LNCaP clone FGC (cell line): ENCODE results near the gene VPS39.

Source experiments
- DNase-seq: peaks from one replicate; pipeline ENCODE4 v3.0.0-alpha.2; 2011; ENCODE audit warnings: low read depth
- H3K4me3 ChIP-seq: 2 replicates; pipeline ENCODE4 v1.5.1; 2011; ENCODE audit warnings: mild to moderate bottlenecking, low read depth, low read length, control low read depth
- TF ChIP-seq, protein P1 (sequence below): IDR thresholded peaks from 2 replicates; pipeline ENCODE4 v1.5.1; 2012; ENCODE audit warnings: mild to moderate bottlenecking; ENCODE audit not compliant: control insufficient read depth, insufficient read depth; ENCODE audit errors: extremely low read depth

VPS39 gene

DNA sequence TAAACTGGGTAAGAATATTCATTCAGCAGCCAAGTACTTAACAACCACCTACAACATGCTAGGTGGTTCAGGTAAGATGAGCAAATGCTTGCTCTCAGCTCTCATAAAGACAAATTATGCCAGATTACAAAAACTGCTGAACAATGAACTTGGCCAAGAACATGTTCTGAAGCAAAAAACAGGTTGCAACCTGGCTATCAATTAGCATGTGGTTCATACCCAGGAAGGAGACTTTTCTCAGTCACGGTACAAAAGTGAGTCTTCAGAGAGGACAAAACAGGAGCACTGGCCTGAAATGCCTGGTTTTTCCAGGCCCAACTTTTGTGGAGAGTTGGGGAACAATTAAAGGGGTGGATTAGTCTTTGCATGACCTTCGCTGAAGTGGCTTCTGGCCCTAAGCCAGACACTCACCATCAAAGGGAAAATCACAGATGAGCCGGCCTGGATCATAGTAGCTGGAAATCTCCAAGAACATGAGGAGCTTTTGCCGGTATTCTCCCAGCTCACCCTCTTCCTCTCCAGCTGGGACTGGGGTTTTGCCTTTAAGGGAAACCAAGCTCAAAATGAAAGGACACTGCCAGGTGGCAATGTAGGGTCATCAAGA lies 44.1 kb downstream of the VPS39 start:
- no peak overlapping the region for H3K4me3 ChIP-seq
- TF ChIP-seq, protein P1, sequence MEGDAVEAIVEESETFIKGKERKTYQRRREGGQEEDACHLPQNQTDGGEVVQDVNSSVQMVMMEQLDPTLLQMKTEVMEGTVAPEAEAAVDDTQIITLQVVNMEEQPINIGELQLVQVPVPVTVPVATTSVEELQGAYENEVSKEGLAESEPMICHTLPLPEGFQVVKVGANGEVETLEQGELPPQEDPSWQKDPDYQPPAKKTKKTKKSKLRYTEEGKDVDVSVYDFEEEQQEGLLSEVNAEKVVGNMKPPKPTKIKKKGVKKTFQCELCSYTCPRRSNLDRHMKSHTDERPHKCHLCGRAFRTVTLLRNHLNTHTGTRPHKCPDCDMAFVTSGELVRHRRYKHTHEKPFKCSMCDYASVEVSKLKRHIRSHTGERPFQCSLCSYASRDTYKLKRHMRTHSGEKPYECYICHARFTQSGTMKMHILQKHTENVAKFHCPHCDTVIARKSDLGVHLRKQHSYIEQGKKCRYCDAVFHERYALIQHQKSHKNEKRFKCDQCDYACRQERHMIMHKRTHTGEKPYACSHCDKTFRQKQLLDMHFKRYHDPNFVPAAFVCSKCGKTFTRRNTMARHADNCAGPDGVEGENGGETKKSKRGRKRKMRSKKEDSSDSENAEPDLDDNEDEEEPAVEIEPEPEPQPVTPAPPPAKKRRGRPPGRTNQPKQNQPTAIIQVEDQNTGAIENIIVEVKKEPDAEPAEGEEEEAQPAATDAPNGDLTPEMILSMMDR = no peak
- DNase-seq = no peak

GRCh38 chr15:42163291-42163690 lies 44.8 kb downstream of the VPS39 start:
- TF ChIP-seq, protein P1 = no peak
- H3K4me3 ChIP-seq = no peak overlapping the region
- no peak for DNase-seq

- TF ChIP-seq, protein P1 = no peak
- DNase-seq = no peak
- H3K4me3 ChIP-seq = no peak overlapping the region
These were observed 48.0 kb downstream of the VPS39 start for GRCh38 chr15:42160136-42160535.

DNA sequence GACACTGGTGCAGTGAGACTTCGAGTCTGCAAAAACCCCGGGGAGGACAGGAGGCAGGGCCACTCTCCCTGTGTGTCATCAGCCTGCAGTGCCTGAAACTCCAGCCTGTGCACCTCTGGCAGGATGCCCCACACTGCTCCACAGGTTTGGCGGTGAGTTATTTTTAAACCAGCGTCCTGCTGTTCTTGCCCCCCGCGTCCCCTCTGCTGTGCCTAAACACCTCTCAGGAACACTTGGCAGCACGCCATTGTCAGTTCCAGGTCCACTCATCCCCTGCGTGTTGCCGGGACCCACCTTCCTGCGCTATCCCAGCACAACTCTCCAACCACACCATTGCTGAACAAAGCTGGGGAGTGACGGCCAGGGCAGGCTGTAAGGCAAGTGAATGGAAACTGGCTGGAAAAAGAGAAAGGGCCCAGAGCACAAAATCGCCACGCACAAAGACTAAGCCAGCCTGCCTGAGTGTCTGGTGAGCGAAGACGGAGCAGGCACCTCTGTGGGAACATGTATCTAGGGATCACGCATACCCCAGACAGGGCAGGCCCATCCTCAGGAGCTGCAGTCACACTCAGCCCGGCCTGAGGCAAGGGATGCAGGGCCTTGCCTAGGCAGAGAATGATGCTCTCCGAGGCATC lies 48.6 kb downstream of the VPS39 start:
- no peak overlapping the region for H3K4me3 ChIP-seq
- no peak for DNase-seq
- TF ChIP-seq, protein P1 = no peak

DNA sequence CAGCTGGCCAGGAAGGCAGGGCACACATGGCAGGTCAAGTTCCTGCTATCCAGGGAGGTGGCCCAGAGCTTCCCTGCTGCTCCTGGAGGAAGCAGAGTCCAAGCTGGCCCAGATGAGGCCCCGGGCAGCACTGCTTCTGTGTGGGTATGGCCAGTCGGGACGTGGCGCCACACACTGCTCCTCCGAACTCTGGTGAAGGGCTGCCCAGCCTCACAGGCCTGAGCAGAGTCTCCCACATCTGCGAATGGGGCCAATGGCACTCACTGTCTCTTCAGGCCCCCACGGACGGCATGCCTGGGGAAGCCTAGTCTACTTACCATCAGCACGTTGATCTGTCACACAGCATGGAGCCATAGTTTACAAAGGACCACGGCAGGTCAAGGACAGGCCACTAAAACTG lies 49.2 kb downstream of the VPS39 start:
- DNase-seq = no peak
- H3K4me3 ChIP-seq = no peak overlapping the region
- TF ChIP-seq, protein P1 = no peak

GRCh38 chr15:42157981-42158765 lies 49.9 kb downstream of the VPS39 start:
- TF ChIP-seq, protein P1 = no peak
- no peak for DNase-seq
- H3K4me3 ChIP-seq = no peak overlapping the region
